GM18505 (cell line): ENCODE measurements around the gene ZFP36L2.

Source experiments
- ATAC-seq: cut with Tn5 transposase; IDR thresholded peaks from one replicate; pipeline ENCODE4 v1.9.1; 2021; ENCODE audit not compliant: unreplicated experiment
- POLR2A ChIP-seq: IDR thresholded peaks from 4 replicates; pipeline ENCODE4 v1.6.1; 2011; ENCODE audit warnings: borderline replicate concordance; ENCODE audit not compliant: insufficient read depth, insufficient read length; ENCODE audit errors: extremely low read depth

Gene ZFP36L2

GRCh38 chr2:43262951-43263350 lies 36.5 kb upstream of the ZFP36L2 start:
- no peak for TF ChIP-seq POLR2A
- ATAC-seq = no peak

- no peak for TF ChIP-seq POLR2A
- ATAC-seq = no peak
Observed at GRCh38 chr2:43262239-43262638, 35.8 kb upstream of the ZFP36L2 start.

GRCh38 chr2:43259512-43259911 lies 33.1 kb upstream of the ZFP36L2 start:
- ATAC-seq = no peak
- no peak for TF ChIP-seq POLR2A

GRCh38 chr2:43258547-43259156 lies 32.2 kb upstream of the ZFP36L2 start:
- no peak for ATAC-seq
- TF ChIP-seq POLR2A = no peak

- ATAC-seq = no peak
- TF ChIP-seq POLR2A = no peak
Observed at GRCh38 chr2:43255296-43255910, 29.0 kb upstream of the ZFP36L2 start.

GRCh38 chr2:43254331-43254730 lies 27.9 kb upstream of the ZFP36L2 start:
- no peak for TF ChIP-seq POLR2A
- no peak for ATAC-seq

- TF ChIP-seq POLR2A = no peak
- ATAC-seq = no peak
Observed at GRCh38 chr2:43251171-43251731, 24.8 kb upstream of the ZFP36L2 start.

GRCh38 chr2:43250015-43250414 lies 23.6 kb upstream of the ZFP36L2 start:
- ATAC-seq = no peak
- no peak for TF ChIP-seq POLR2A

- no peak for ATAC-seq
- TF ChIP-seq POLR2A = no peak
Observed at GRCh38 chr2:43248621-43249020, 22.2 kb upstream of the ZFP36L2 start.

- ATAC-seq = no peak
Observed at GRCh38 chr2:43246641-43247040, 20.2 kb upstream of the ZFP36L2 start.

GRCh38 chr2:43241558-43241957 lies 15.2 kb upstream of the ZFP36L2 start:
- TF ChIP-seq POLR2A = no peak
- ATAC-seq = no peak

More at GRCh38 chr2:43246641-43247040, 20.2 kb upstream of the ZFP36L2 start:
- no peak for TF ChIP-seq POLR2A

- TF ChIP-seq POLR2A = no peak
- ATAC-seq = no peak
Observed at GRCh38 chr2:43240766-43241150, 14.4 kb upstream of the ZFP36L2 start.

GRCh38 chr2:43239981-43240765 lies 13.8 kb upstream of the ZFP36L2 start:
- ATAC-seq = no peak
- no peak for TF ChIP-seq POLR2A
